Liver (tissue), 9 donors: ENCODE measurements around the gene ERI3. TPM values are rescaled to one million over a fixed set of nuclear protein-coding genes. Genes with fewer than 3 reads are reported as not detected.

Experiments
- DNase-seq: peaks from one replicate; pipeline ENCODE4 v3.0.0-alpha.2; 2017; ENCODE audit warnings: low spot score
- H3K27ac ChIP-seq, 2 donors: one replicate each; pipeline ENCODE4 v1.7.0; 2013; ENCODE audit warnings: inconsistent platforms in 2 of 2, low read length in 2 of 2, control low read depth in 1 of 2, low read depth in 1 of 2, mild to moderate bottlenecking in 1 of 2
- H3K27me3 ChIP-seq, 4 donors: one replicate each; pipeline versions ENCODE4 v1.6.1 to v1.7.0; 2013; ENCODE audit warnings: low read length in 3 of 4, inconsistent platforms in 1 of 4, mild to moderate bottlenecking in 1 of 4, moderate library complexity in 1 of 4; ENCODE audit not compliant: control insufficient read depth in 4 of 4, insufficient read depth in 4 of 4
- H3K36me3 ChIP-seq, 4 donors: one replicate each; pipeline versions ENCODE4 v1.6.1 to v1.7.0; 2013; ENCODE audit warnings: low read length in 3 of 4, mild to moderate bottlenecking in 3 of 4, low read depth in 1 of 4, moderate library complexity in 1 of 4; ENCODE audit not compliant: control insufficient read depth in 4 of 4, insufficient read depth in 3 of 4
- H3K4me1 ChIP-seq, 4 donors: one replicate each; pipeline versions ENCODE4 v1.6.1 to v1.7.0; 2013; ENCODE audit warnings: low read length in 3 of 4, mild to moderate bottlenecking in 3 of 4, moderate library complexity in 1 of 4; ENCODE audit not compliant: control insufficient read depth in 4 of 4, insufficient read depth in 4 of 4
- H3K4me3 ChIP-seq, 3 donors: one replicate each; pipeline versions ENCODE4 v1.6.1 to v1.7.0; 2013; ENCODE audit warnings: low read length in 3 of 3, control low read depth in 1 of 3, low read depth in 1 of 3, mild to moderate bottlenecking in 1 of 3
- H3K9ac ChIP-seq, 2 donors: one replicate each; pipeline ENCODE4 v1.7.0; 2013; ENCODE audit warnings: low read length in 2 of 2, mild to moderate bottlenecking in 2 of 2, moderate library complexity in 2 of 2, control low read depth in 1 of 2, low read depth in 1 of 2
- H3K9me3 ChIP-seq, 4 donors: one replicate each; pipeline versions ENCODE4 v1.6.1 to v1.7.0; 2013; ENCODE audit warnings: low read length in 3 of 4; ENCODE audit not compliant: control insufficient read depth in 4 of 4
- EGR1 ChIP-seq, 2 donors: IDR thresholded peaks; 2 replicates each; pipeline ENCODE4 v1.6.1; 2016 to 2018; ENCODE audit warnings: antibody characterized with exemption in 2 of 2, low read depth in 2 of 2
- FOXA2 ChIP-seq: IDR thresholded peaks from 2 replicates; pipeline ENCODE4 v1.6.1; 2016; ENCODE audit warnings: antibody characterized with exemption
- GABPA ChIP-seq, 2 donors: IDR thresholded peaks in 1 of 2; conservative IDR thresholded peaks in 1 of 2; 2 replicates each; pipeline ENCODE4 v1.6.1; 2016; ENCODE audit warnings: antibody characterized with exemption in 2 of 2, mild to moderate bottlenecking in 1 of 2, moderate library complexity in 1 of 2
- HNF4G ChIP-seq: IDR thresholded peaks from 2 replicates; pipeline ENCODE4 v1.6.1; 2016; ENCODE audit warnings: antibody characterized with exemption
- JUND ChIP-seq, 2 donors: IDR thresholded peaks; 2 replicates each; pipeline ENCODE4 v1.6.1; 2016; ENCODE audit warnings: antibody characterized with exemption in 2 of 2
- NR2F2 ChIP-seq: IDR thresholded peaks from 2 replicates; pipeline ENCODE4 v1.6.1; 2016; ENCODE audit warnings: antibody characterized with exemption
- RAD21 ChIP-seq, 2 donors: IDR thresholded peaks; 2 replicates each; pipeline ENCODE4 v1.6.1; 2016; ENCODE audit warnings: antibody characterized with exemption in 2 of 2, mild to moderate bottlenecking in 2 of 2
- RXRA ChIP-seq, 2 donors: IDR thresholded peaks; 2 replicates each; pipeline ENCODE4 v1.6.1; 2017 to 2018; ENCODE audit warnings: antibody characterized with exemption in 2 of 2, mild to moderate bottlenecking in 1 of 2
- SP1 ChIP-seq: IDR thresholded peaks from 2 replicates; pipeline ENCODE4 v1.6.1; 2018; ENCODE audit warnings: antibody characterized with exemption, mild to moderate bottlenecking
- TAF1 ChIP-seq: conservative IDR thresholded peaks from 2 replicates; pipeline ENCODE4 v1.6.1; 2016; ENCODE audit warnings: antibody characterized with exemption, mild to moderate bottlenecking
- WGBS: extraction: QIAGEN DNeasy Blood & Tissue Kit; methylation state at CpG from one replicate; pipeline ENCODE4 v1.1.7; 2013; 5-methylcytosine and 5-hydroxymethylcytosine counted together
- polyA plus RNA-seq, 2 donors: library from polyadenylated mRNA; stranded (reverse) in 1 of 2; unstranded in 1 of 2; fragments of 200-250 nt in 1 of 2; fragments of >200 nt in 1 of 2; fragmentation: Nextera tagmentation in 1 of 2; extraction: Ambion mirVana in 1 of 2; gene quantifications; one replicate each; pipeline versions ENCODE4 v1.2.1 to v1.2.3, GENCODE V29; 2013 to 2015
- total RNA-seq, 2 donors: library from RNA; depleted of rRNA; stranded (reverse); fragments of >200 nt; gene quantifications; one replicate each; pipeline ENCODE4 v1.2.3, GENCODE V29; 2014
- TF ChIP-seq, protein P1 (sequence below): IDR thresholded peaks from 2 replicates; pipeline ENCODE4 v1.6.1; 2016; ENCODE audit warnings: antibody characterized with exemption, mild to moderate bottlenecking
- TF ChIP-seq, protein P2 (sequence below): fragments of 150-350 bp; IDR thresholded peaks from 2 replicates; pipeline ENCODE4 v1.5.1; 2017; ENCODE audit warnings: improper control_type of control experiment, low read depth, low read length; ENCODE audit not compliant: missing input control
- TF ChIP-seq, protein P3 (sequence below): IDR thresholded peaks from 2 replicates; pipeline ENCODE4 v1.6.1; 2016; ENCODE audit warnings: antibody characterized with exemption
- donor health status: healthy.
- donor health status: healthy.
- donor health status: healthy.
- donor health status: healthy.
- donor health status: healthy.

The ERI3 gene
- total and polyA plus RNA-seq, 4 donors: 15.7 to 23.8 (median 21.3) TPM

DNA sequence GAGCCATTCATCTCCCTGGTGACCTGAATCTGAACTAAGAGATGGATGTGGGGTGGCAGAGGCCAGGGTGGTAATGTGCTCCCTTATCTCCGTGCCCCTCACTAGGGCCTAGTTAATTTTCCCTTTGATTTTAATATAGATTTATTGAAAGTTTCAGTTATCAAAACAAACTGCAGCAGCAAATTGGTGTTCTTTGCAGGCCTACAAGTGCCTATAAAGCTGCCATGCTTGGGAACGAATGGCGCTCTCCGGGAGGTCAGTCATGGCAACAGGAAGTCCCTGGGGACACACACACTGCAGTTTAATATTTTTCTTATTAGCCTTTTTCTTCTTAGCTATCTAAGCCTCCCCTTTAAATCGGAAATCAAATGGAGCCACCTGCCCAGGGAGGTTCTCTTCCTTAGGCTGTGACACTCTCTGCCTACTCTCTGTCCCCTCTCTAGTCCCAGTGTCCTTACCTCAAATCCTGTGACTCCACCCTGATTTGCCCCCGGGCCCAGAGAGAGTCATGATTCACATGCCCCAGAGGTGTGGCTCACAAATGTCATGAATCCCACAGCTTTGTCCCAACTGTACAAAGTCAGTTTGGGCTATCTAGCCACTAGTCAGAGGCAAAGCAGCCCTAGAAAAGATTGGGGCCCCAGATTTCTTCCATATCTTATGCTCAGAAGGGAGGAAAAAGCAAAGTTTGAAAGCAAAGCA is 4.3 kb upstream of the ERI3 start:
- no peaks in the 10 kb centered on the region for H3K27me3 ChIP-seq
- peaks cover 0 to 7% (median 3%) of the 10 kb centered on the region in 4 donors for H3K4me1 ChIP-seq
- H3K36me3 ChIP-seq: no peaks in the 10 kb centered on the region
- H3K27ac ChIP-seq: no peak overlapping the region
- WGBS: 86% methylated on average over 6 of the region's 6 CpGs
- H3K9ac ChIP-seq: no peak overlapping the region
- H3K4me3 ChIP-seq: no peak overlapping the region
- no peaks in the 10 kb centered on the region for H3K9me3 ChIP-seq
- TF ChIP-seq EGR1 (IDR thresholded peaks at IDR 0.05; ENCODE audit: low read depth in 2 of 2) (no peak), NR2F2 (no peak), FOXA2 (no peak), JUND (IDR thresholded peaks at IDR 0.05) (no peak), RAD21 (IDR thresholded peaks at IDR 0.05) (no peak), GABPA (IDR thresholded peaks at IDR 0.05 in 1 of 2, conservative IDR thresholded peaks at IDR 0.05 in 1 of 2) (no peak), RXRA (IDR thresholded peaks at IDR 0.05) (no peak), HNF4G (no peak), SP1 (no peak)
- TF ChIP-seq, protein P1, sequence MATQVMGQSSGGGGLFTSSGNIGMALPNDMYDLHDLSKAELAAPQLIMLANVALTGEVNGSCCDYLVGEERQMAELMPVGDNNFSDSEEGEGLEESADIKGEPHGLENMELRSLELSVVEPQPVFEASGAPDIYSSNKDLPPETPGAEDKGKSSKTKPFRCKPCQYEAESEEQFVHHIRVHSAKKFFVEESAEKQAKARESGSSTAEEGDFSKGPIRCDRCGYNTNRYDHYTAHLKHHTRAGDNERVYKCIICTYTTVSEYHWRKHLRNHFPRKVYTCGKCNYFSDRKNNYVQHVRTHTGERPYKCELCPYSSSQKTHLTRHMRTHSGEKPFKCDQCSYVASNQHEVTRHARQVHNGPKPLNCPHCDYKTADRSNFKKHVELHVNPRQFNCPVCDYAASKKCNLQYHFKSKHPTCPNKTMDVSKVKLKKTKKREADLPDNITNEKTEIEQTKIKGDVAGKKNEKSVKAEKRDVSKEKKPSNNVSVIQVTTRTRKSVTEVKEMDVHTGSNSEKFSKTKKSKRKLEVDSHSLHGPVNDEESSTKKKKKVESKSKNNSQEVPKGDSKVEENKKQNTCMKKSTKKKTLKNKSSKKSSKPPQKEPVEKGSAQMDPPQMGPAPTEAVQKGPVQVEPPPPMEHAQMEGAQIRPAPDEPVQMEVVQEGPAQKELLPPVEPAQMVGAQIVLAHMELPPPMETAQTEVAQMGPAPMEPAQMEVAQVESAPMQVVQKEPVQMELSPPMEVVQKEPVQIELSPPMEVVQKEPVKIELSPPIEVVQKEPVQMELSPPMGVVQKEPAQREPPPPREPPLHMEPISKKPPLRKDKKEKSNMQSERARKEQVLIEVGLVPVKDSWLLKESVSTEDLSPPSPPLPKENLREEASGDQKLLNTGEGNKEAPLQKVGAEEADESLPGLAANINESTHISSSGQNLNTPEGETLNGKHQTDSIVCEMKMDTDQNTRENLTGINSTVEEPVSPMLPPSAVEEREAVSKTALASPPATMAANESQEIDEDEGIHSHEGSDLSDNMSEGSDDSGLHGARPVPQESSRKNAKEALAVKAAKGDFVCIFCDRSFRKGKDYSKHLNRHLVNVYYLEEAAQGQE: no peak
- TF ChIP-seq, protein P2, sequence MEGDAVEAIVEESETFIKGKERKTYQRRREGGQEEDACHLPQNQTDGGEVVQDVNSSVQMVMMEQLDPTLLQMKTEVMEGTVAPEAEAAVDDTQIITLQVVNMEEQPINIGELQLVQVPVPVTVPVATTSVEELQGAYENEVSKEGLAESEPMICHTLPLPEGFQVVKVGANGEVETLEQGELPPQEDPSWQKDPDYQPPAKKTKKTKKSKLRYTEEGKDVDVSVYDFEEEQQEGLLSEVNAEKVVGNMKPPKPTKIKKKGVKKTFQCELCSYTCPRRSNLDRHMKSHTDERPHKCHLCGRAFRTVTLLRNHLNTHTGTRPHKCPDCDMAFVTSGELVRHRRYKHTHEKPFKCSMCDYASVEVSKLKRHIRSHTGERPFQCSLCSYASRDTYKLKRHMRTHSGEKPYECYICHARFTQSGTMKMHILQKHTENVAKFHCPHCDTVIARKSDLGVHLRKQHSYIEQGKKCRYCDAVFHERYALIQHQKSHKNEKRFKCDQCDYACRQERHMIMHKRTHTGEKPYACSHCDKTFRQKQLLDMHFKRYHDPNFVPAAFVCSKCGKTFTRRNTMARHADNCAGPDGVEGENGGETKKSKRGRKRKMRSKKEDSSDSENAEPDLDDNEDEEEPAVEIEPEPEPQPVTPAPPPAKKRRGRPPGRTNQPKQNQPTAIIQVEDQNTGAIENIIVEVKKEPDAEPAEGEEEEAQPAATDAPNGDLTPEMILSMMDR: no peak
- DNase-seq: no peak

DNA sequence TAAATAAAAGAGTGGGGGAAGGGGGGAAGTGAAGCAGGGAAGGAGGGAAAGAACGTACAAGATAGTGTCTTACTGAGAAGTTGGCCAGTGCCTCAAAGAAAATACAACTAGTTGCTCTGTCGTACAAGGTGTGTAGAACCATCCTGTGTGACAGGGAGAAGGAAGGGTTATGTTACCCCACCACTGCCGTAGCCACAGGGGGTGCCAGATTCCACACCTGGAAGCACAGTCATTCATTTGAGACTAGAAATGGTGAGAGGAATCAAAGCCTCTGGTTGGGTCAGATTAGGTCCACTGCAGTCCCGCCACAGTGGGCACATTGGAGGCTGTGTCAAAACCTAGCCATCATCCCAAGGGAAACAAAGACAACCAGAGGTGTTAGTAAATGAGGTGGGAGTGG is 2.7 kb upstream of the ERI3 start:
- Histone ChIP-seq H3K4me3 (no peak overlapping the region), H3K36me3 (no peaks in the 10 kb centered on the region), H3K4me1 (peaks cover 3 to 12% (median 11%) of the 10 kb centered on the region in 4 donors), H3K27ac (no peak overlapping the region), H3K9me3 (no peaks in the 10 kb centered on the region), H3K27me3 (no peaks in the 10 kb centered on the region), H3K9ac (no peak overlapping the region)
- no peak for TF ChIP-seq TAF1
- no peak for TF ChIP-seq FOXA2
- no peak for TF ChIP-seq HNF4G
- TF ChIP-seq, protein P3, sequence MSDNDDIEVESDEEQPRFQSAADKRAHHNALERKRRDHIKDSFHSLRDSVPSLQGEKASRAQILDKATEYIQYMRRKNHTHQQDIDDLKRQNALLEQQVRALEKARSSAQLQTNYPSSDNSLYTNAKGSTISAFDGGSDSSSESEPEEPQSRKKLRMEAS: no peak
- no peak for DNase-seq
- 79% methylated on average over 4 of the region's 4 CpGs for WGBS
